IMR-90 (cell line): Measurements from ENCODE around the gene ZXDC. TPM values are rescaled to one million over a fixed set of nuclear protein-coding genes. Genes with fewer than 3 reads are reported as not detected.

Experiments used
- ATAC-seq: fragments of 200-7000 bp; cut with Tn5 transposase; 2 replicates; pipeline ENCODE4 v1.9.1; 2020; ENCODE audit warnings: low read depth, mild to moderate bottlenecking, moderate library complexity
- BruUV-seq: library from RNA; stranded (reverse); fragments of 400-500 nt; replicated peaks from 2 replicates; lab custom pipeline; 2021; lab: Mats Ljungman, UMichigan
- CTCF ChIA-PET: fragments of 300-600 bp; formaldehyde crosslinking; extraction: SDS; loops from one replicate; lab custom pipeline; 2021; ENCODE audit warnings: antibody characterized with exemption; lab: Yijun Ruan, JAX
- POLR2A ChIA-PET: fragments of 300-600 bp; sonication (Branson Sonifier 250); formaldehyde crosslinking; loops from one replicate; lab custom pipeline; 2022; ENCODE audit warnings: antibody characterized with exemption; ENCODE audit not compliant: unreplicated experiment; lab: Charles Lee
- DNase-seq: peaks from one replicate; pipeline ENCODE4 v3.0.0; 2013
- H2AFZ ChIP-seq: replicated peaks from 2 replicates; pipeline ENCODE3; 2013; ENCODE audit warnings: low read length, mild to moderate bottlenecking; ENCODE audit not compliant: poor library complexity
- H2AK5ac ChIP-seq: 2 replicates; pipeline ENCODE4 v1.6.1; 2013; ENCODE audit warnings: low read depth, low read length, inconsistent platforms
- H2AK9ac ChIP-seq: replicated peaks from 2 replicates; pipeline ENCODE3; 2013; ENCODE audit warnings: mild to moderate bottlenecking, low read depth, low read length, moderate library complexity; ENCODE audit not compliant: poor library complexity
- H2BK120ac ChIP-seq: 2 replicates; pipeline ENCODE4 v1.6.1; 2013; ENCODE audit warnings: low read depth, low read length, inconsistent platforms
- H2BK15ac ChIP-seq: 3 replicates; pipeline ENCODE4 v1.6.1; 2013; ENCODE audit warnings: low read depth, low read length, inconsistent platforms
- H2BK20ac ChIP-seq: 2 replicates; pipeline ENCODE4 v1.6.1; 2013; ENCODE audit warnings: low read depth, mild to moderate bottlenecking, inconsistent platforms, low read length, moderate library complexity
- H2BK5ac ChIP-seq: 2 replicates; pipeline ENCODE4 v1.6.1; 2013; ENCODE audit warnings: mild to moderate bottlenecking, low read depth, low read length, inconsistent platforms; ENCODE audit not compliant: poor library complexity, severe bottlenecking
- H3K14ac ChIP-seq: replicated peaks from 2 replicates; pipeline ENCODE4 v1.6.1; 2013; ENCODE audit warnings: low read depth, low read length, inconsistent platforms
- H3K18ac ChIP-seq: 2 replicates; pipeline ENCODE4 v1.6.1; 2013; ENCODE audit warnings: low read depth, low read length, control low read depth
- H3K23ac ChIP-seq: 2 replicates; pipeline ENCODE4 v1.6.1; 2013; ENCODE audit warnings: low read depth, low read length, inconsistent platforms
- H3K27ac ChIP-seq: 2 replicates; pipeline ENCODE4 v1.5.1; 2013; ENCODE audit warnings: mild to moderate bottlenecking, control low read depth, low read length; ENCODE audit not compliant: insufficient read depth
- H3K27me3 ChIP-seq: 2 replicates; pipeline ENCODE4 v1.6.1; 2013; ENCODE audit warnings: low read length; ENCODE audit not compliant: control insufficient read depth, insufficient read depth
- H3K36me3 ChIP-seq: 2 replicates; pipeline ENCODE4 v1.6.1; 2013; ENCODE audit warnings: low read length, mixed read lengths; ENCODE audit not compliant: control insufficient read depth, insufficient read depth
- H3K4ac ChIP-seq: 2 replicates; pipeline ENCODE4 v1.6.1; 2013; ENCODE audit warnings: low read depth, low read length, inconsistent platforms
- H3K4me1 ChIP-seq: 2 replicates; pipeline ENCODE4 v1.6.1; 2013; ENCODE audit warnings: low read length, mixed read lengths; ENCODE audit not compliant: control insufficient read depth, insufficient read depth
- H3K4me2 ChIP-seq: 2 replicates; pipeline ENCODE4 v1.6.1; 2013; ENCODE audit warnings: low read depth, mild to moderate bottlenecking, control low read depth, low read length, moderate library complexity
- H3K4me3 ChIP-seq: 2 replicates; pipeline ENCODE4 v1.5.1; 2013; ENCODE audit warnings: low read depth, mild to moderate bottlenecking, control low read depth, low read length, moderate library complexity; ENCODE audit not compliant: insufficient read depth
- H3K56ac ChIP-seq: 2 replicates; pipeline ENCODE4 v1.6.1; 2013; ENCODE audit warnings: low read length, inconsistent platforms; ENCODE audit not compliant: insufficient read depth; ENCODE audit errors: extremely low read depth
- H3K79me1 ChIP-seq, 2 experiments: 2 replicates each; pipeline ENCODE4 v1.6.1; 2013; ENCODE audit warnings: low read length in 2 of 2, inconsistent platforms in 1 of 2, low read depth in 1 of 2
- H3K9ac ChIP-seq: 2 replicates; pipeline ENCODE4 v1.6.1; 2013; ENCODE audit warnings: low read depth, low read length, control low read depth
- H3K9me1 ChIP-seq: 2 replicates; pipeline ENCODE4 v1.6.1; 2013; ENCODE audit warnings: low read length, inconsistent platforms; ENCODE audit not compliant: insufficient read depth
- H3K9me3 ChIP-seq: 2 replicates; pipeline ENCODE4 v1.6.1; 2013; ENCODE audit warnings: low read length; ENCODE audit not compliant: control insufficient read depth, insufficient read depth
- H4K20me1 ChIP-seq: 2 replicates; pipeline ENCODE4 v1.6.1; 2013; ENCODE audit warnings: low read length, inconsistent platforms; ENCODE audit not compliant: insufficient read depth
- H4K5ac ChIP-seq: 2 replicates; pipeline ENCODE4 v1.6.1; 2013; ENCODE audit warnings: mild to moderate bottlenecking, low read depth, low read length, control low read depth
- H4K8ac ChIP-seq, 2 experiments: 2 replicates each; pipeline ENCODE4 v1.6.1; 2013; ENCODE audit warnings: low read depth in 2 of 2, low read length in 2 of 2, control low read depth in 1 of 2, inconsistent platforms in 1 of 2
- H4K91ac ChIP-seq: 2 replicates; pipeline ENCODE4 v1.6.1; 2013; ENCODE audit warnings: low read depth, low read length, inconsistent platforms; ENCODE audit not compliant: insufficient read depth
- BHLHE40 ChIP-seq: fragments of 150-350 bp; IDR thresholded peaks from 2 replicates; pipeline ENCODE4 v1.6.1; 2016; ENCODE audit warnings: mild to moderate bottlenecking, low read depth, low read length
- CEBPB ChIP-seq: IDR thresholded peaks from 2 replicates; pipeline ENCODE4 v1.6.1; 2012; ENCODE audit warnings: low read depth, low read length, improper control_type of control experiment
- CHD1 ChIP-seq: IDR thresholded peaks from 2 replicates; pipeline ENCODE4 v1.6.1; 2012; ENCODE audit warnings: low read depth, low read length, improper control_type of control experiment
- CTCF ChIP-seq: conservative IDR thresholded peaks from 2 replicates; pipeline ENCODE4 v1.5.1; 2012; ENCODE audit warnings: mild to moderate bottlenecking, low read depth, low read length, improper control_type of control experiment
- FOS ChIP-seq: fragments of 150-350 bp; IDR thresholded peaks from 2 replicates; pipeline ENCODE4 v1.6.1; 2016; ENCODE audit warnings: low read depth, low read length
- MAFK ChIP-seq: IDR thresholded peaks from 2 replicates; pipeline ENCODE4 v1.6.1; 2012; ENCODE audit warnings: low read depth, low read length, improper control_type of control experiment
- MAZ ChIP-seq: IDR thresholded peaks from 2 replicates; pipeline ENCODE4 v1.6.1; 2012; ENCODE audit warnings: low read depth, mild to moderate bottlenecking, low read length, improper control_type of control experiment, moderate library complexity, borderline replicate concordance
- MXI1 ChIP-seq: IDR thresholded peaks from 2 replicates; pipeline ENCODE4 v1.6.1; 2012; ENCODE audit warnings: low read depth, mild to moderate bottlenecking, low read length, moderate library complexity, borderline replicate concordance
- NFE2L2 ChIP-seq: fragments of 150-350 bp; IDR thresholded peaks from 2 replicates; pipeline ENCODE4 v1.6.1; 2016; ENCODE audit warnings: low read depth, mild to moderate bottlenecking, low read length
- POLR2A ChIP-seq: IDR thresholded peaks from 2 replicates; pipeline ENCODE4 v1.6.1; 2012; ENCODE audit warnings: mild to moderate bottlenecking, low read depth, low read length
- RCOR1 ChIP-seq: IDR thresholded peaks from 2 replicates; pipeline ENCODE4 v1.6.1; 2012; ENCODE audit warnings: mild to moderate bottlenecking, low read length, improper control_type of control experiment; ENCODE audit not compliant: insufficient replicate concordance
- RFX5 ChIP-seq: IDR thresholded peaks from 2 replicates; pipeline ENCODE4 v1.8.0; 2012; ENCODE audit warnings: low read depth, mild to moderate bottlenecking, low read length, moderate library complexity
- SMC3 ChIP-seq: fragments of 150-350 bp; IDR thresholded peaks from 2 replicates; pipeline ENCODE4 v1.6.1; 2016; ENCODE audit warnings: low read depth, mild to moderate bottlenecking, antibody characterized with exemption, low read length, moderate library complexity
- WGBS, 2 experiments: methylation state at CpG; one replicate each; pipeline versions ENCODE4 v1.1.5 to v1.1.7; 2013; ENCODE audit warnings: missing lambda C conversion rate in 2 of 2; ENCODE audit not compliant: insufficient read length in 1 of 2; ENCODE audit errors: extremely low coverage in 2 of 2; 5-methylcytosine and 5-hydroxymethylcytosine counted together
- dilution Hi-C: fragments of 300-500 bp; cut with HindIII; formaldehyde crosslinking; loops from one replicate; pipeline ENCODE4 v1.14.3; 2018; ENCODE audit warnings: low sequenced_read_pairs; ENCODE audit not compliant: unreplicated experiment
- in situ Hi-C: fragments of 300-500 bp; cut with MboI; formaldehyde crosslinking; loops from 3 replicates; pipeline ENCODE4 v1.14.3; 2019; ENCODE audit warnings: low sequenced_read_pairs, inconsistent platforms, mixed read lengths
- intact Hi-C: fragments of 100-400 bp; cut with micrococcal nuclease; formaldehyde crosslinking; loops from 2 replicates; pipeline ENCODE4 v1.10.0; 2022
- polyA plus RNA-seq, 3 experiments: library from polyadenylated mRNA; depleted of rRNA; stranded (reverse); fragments of >200 nt; gene quantifications; 2 replicates each; pipeline ENCODE4 v1.2.3, GENCODE V29; 2012; ENCODE audit warnings: low replicate concordance in 1 of 3
- total RNA-seq: library from RNA; depleted of rRNA; stranded (reverse); fragments of >200 nt; gene quantifications from 2 replicates; pipeline ENCODE4 v1.2.3, GENCODE V29; 2012
- TF ChIP-seq, protein P1 (sequence below): fragments of 150-350 bp; IDR thresholded peaks from 2 replicates; pipeline ENCODE4 v1.6.1; 2017; ENCODE audit warnings: mild to moderate bottlenecking, antibody characterized with exemption, low read length, low read depth
- TF ChIP-seq, protein P2 (sequence below): fragments of 150-350 bp; IDR thresholded peaks from 2 replicates; pipeline ENCODE4 v1.6.1; 2016; ENCODE audit warnings: low read depth, mild to moderate bottlenecking, low read length, moderate library complexity, borderline replicate concordance

The ZXDC gene
- total and polyA plus RNA-seq, 2 of the 4 experiments (the other 2 are of a cell fraction) = 11.5 to 14.3 TPM

DNA sequence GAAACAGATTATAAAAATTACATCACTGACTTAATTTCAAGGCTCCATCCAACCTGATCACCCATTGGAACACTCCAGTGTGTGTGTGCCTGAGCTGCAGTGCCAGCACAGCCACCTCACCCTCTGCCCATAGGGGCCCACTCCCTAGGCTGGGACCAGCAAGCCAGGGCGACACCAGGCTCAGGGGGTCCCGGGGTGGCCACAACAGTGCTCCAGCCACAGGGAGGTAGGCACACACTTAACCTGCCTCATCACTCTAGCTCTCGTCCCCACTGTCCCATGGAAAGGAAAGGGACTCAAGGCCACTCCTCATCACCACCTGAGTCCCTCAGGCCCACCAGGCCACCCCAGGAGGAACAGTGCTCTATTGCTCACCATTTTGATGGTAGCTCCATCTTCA, 24.9 kb downstream of the ZXDC start:
- DNase-seq (no peak), ATAC-seq (no peak)
- H3K9me1 ChIP-seq = peaks cover 14% of the 10 kb centered on the region; the same call in 1 of the 2 replicates
- H3K18ac ChIP-seq = no peak overlapping the region
- WGBS, 2 experiments = 100% methylated on average over 1 of the region's 3 CpGs; no CpG with 5 or more reads in 1 of the 2 experiments
- in situ Hi-C loops = no loop called here
- peaks cover 9% of the 10 kb centered on the region for H3K4me1 ChIP-seq
- no peak overlapping the region for H2BK120ac ChIP-seq
- no peak overlapping the region for H2AK5ac ChIP-seq
- no peak overlapping the region for H3K4me2 ChIP-seq
- no peak overlapping the region for H3K14ac ChIP-seq
- no peak overlapping the region for H3K9ac ChIP-seq
- no peak overlapping the region for H2BK20ac ChIP-seq
- no peak overlapping the region for H3K27ac ChIP-seq
- H3K79me1 ChIP-seq = peaks cover 3 to 13% of the 10 kb centered on the region in 2 experiments; a peak in 3 of 4 replicates
- no peak overlapping the region for H3K23ac ChIP-seq
- intact Hi-C loops = no loop called here
- H4K8ac ChIP-seq = no peak overlapping the region
- H3K4me3 ChIP-seq = no peak overlapping the region
- no peaks in the 10 kb centered on the region for H3K9me3 ChIP-seq
- no TSS peak for BruUV-seq
- no peak overlapping the region for H2BK5ac ChIP-seq
- H3K56ac ChIP-seq = no peak overlapping the region
- TF ChIP-seq SMC3 (no peak), MXI1 (no peak), MAZ (no peak), FOS (no peak), RFX5 (no peak), CHD1 (no peak), CTCF (no peak), POLR2A (no peak), BHLHE40 (no peak), RCOR1 (no peak), NFE2L2 (no peak), CEBPB (no peak), MAFK (no peak)
- TF ChIP-seq, protein P1, sequence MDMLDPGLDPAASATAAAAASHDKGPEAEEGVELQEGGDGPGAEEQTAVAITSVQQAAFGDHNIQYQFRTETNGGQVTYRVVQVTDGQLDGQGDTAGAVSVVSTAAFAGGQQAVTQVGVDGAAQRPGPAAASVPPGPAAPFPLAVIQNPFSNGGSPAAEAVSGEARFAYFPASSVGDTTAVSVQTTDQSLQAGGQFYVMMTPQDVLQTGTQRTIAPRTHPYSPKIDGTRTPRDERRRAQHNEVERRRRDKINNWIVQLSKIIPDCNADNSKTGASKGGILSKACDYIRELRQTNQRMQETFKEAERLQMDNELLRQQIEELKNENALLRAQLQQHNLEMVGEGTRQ = no peak
- TF ChIP-seq, protein P2, sequence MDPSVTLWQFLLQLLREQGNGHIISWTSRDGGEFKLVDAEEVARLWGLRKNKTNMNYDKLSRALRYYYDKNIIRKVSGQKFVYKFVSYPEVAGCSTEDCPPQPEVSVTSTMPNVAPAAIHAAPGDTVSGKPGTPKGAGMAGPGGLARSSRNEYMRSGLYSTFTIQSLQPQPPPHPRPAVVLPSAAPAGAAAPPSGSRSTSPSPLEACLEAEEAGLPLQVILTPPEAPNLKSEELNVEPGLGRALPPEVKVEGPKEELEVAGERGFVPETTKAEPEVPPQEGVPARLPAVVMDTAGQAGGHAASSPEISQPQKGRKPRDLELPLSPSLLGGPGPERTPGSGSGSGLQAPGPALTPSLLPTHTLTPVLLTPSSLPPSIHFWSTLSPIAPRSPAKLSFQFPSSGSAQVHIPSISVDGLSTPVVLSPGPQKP = no peak
- dilution Hi-C loops = no loop called here
- no peak overlapping the region for H2AFZ ChIP-seq
- ChIA-PET CTCF (no interaction called here), POLR2A (no interaction called here)
- no peak overlapping the region for H4K91ac ChIP-seq
- H3K36me3 ChIP-seq = peaks cover 14% of the 10 kb centered on the region
- H4K20me1 ChIP-seq = peaks cover 11% of the 10 kb centered on the region; the same call in 1 of the 2 replicates
- H2BK15ac ChIP-seq = no peak overlapping the region
- no peaks in the 10 kb centered on the region for H3K27me3 ChIP-seq
- H3K4ac ChIP-seq = no peak overlapping the region
- no peak overlapping the region for H2AK9ac ChIP-seq
- no peak overlapping the region for H4K5ac ChIP-seq
